ENCODE data around the gene MB21D2. TPM values are rescaled to one million over a fixed set of nuclear protein-coding genes. Genes with fewer than 3 reads are reported as not detected.

MB21D2 gene
- total RNA-seq, 2 experiments from 2014 or later, result 0.06 TPM; not detected in 1

DNA sequence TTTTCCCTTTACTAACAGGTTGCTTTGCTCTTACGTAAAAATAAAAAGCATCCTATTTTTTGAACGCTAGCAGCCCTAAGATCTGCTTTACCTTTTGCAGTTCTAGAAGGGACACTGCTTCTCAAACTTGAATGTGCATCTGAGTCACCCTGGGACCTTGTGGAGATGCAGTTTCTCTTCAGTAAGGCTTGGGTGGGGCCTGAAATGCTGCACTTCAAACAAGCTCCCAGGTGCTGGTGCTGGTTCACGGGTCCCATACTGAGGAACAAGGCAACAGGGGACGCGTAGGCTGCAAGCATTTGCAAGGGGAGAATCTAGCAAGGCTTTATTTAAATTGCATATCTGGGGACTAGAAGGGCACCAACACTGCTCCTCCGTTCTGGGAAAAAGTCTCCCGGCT, 30.0 kb downstream of the MB21D2 start:
- no peak for TF ChIP-seq EZH2phosphoT487 (IDR thresholded peaks at IDR 0.05; ENCODE audit: borderline replicate concordance, low read depth, low read length)
- TF ChIP-seq, protein P1, sequence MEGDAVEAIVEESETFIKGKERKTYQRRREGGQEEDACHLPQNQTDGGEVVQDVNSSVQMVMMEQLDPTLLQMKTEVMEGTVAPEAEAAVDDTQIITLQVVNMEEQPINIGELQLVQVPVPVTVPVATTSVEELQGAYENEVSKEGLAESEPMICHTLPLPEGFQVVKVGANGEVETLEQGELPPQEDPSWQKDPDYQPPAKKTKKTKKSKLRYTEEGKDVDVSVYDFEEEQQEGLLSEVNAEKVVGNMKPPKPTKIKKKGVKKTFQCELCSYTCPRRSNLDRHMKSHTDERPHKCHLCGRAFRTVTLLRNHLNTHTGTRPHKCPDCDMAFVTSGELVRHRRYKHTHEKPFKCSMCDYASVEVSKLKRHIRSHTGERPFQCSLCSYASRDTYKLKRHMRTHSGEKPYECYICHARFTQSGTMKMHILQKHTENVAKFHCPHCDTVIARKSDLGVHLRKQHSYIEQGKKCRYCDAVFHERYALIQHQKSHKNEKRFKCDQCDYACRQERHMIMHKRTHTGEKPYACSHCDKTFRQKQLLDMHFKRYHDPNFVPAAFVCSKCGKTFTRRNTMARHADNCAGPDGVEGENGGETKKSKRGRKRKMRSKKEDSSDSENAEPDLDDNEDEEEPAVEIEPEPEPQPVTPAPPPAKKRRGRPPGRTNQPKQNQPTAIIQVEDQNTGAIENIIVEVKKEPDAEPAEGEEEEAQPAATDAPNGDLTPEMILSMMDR (conservative IDR thresholded peaks at IDR 0.05; ENCODE audit: low read length), result no peak
- CTCF ChIA-PET (ENCODE audit: unreplicated experiment), result no interaction called here
- no TSS peak for BruUV-seq (replicated peaks)
- DNase-seq (ENCODE audit: low spot score), result no peak
- Histone ChIP-seq H3K4me1 (ENCODE audit: insufficient read depth, low read length, poor library complexity, severe bottlenecking) (no peaks in the 10 kb centered on the region), H2AFZ (ENCODE audit: low read length) (no peak overlapping the region), H3K9me2 (ENCODE audit: insufficient read depth, low read length) (no peaks in the 10 kb centered on the region), H3K4me2 (ENCODE audit: low read length) (no peak overlapping the region), H3K27ac (ENCODE audit: low read depth, low read length, poor library complexity, severe bottlenecking) (no peak overlapping the region), H3K79me2 (ENCODE audit: insufficient read depth, low read depth, low read length) (no peaks in the 10 kb centered on the region), H3K4me3 (ENCODE audit: low read depth, low read length, poor library complexity, severe bottlenecking) (no peak overlapping the region), H4K20me1 (ENCODE audit: insufficient read depth, low read length) (no peaks in the 10 kb centered on the region), H3K36me3 (ENCODE audit: insufficient read depth, low read length) (no peaks in the 10 kb centered on the region), H3K9me3 (ENCODE audit: low read length) (no peaks in the 10 kb centered on the region)
- POLR2A ChIA-PET, result interaction anchor here (1.1 kb wide), 1 partner anchor 11 kb away, joined by 5 read pairs; no protein-coding TSS in a partner anchor
- intact Hi-C loops (cut with micrococcal nuclease; ENCODE audit: unreplicated experiment), result no loop called here

DNA sequence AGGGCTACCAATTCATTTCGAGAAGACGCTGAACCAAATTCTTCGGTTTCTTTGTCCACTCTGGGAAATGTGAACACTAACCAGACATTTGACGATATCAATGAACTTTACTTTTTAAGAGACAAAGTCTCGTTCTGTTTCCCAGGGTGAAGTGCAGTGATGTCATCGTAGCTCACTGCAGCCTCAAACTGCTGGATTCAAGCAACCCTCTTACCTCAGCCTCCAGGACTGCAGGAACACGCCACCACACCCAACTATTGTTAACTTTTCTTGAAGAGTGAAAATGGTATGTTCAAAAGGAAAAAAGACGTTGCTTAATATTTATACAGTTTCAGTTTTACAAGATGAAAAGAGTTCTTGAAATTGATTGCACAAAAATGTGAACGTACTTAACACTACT, 30.6 kb downstream of the MB21D2 start:
- TF ChIP-seq, protein P1 (conservative IDR thresholded peaks at IDR 0.05; ENCODE audit: low read length), result no peak
- no peak for TF ChIP-seq EZH2phosphoT487 (IDR thresholded peaks at IDR 0.05; ENCODE audit: borderline replicate concordance, low read depth, low read length)
- Histone ChIP-seq H2AFZ (ENCODE audit: low read length) (no peak overlapping the region), H3K4me2 (ENCODE audit: low read length) (no peak overlapping the region), H3K9me3 (ENCODE audit: low read length) (no peaks in the 10 kb centered on the region), H3K36me3 (ENCODE audit: insufficient read depth, low read length) (no peaks in the 10 kb centered on the region), H3K4me1 (ENCODE audit: insufficient read depth, low read length, poor library complexity, severe bottlenecking) (no peaks in the 10 kb centered on the region), H3K9me2 (ENCODE audit: insufficient read depth, low read length) (no peaks in the 10 kb centered on the region), H3K4me3 (ENCODE audit: low read depth, low read length, poor library complexity, severe bottlenecking) (no peak overlapping the region), H3K79me2 (ENCODE audit: insufficient read depth, low read depth, low read length) (no peaks in the 10 kb centered on the region), H4K20me1 (ENCODE audit: insufficient read depth, low read length) (no peaks in the 10 kb centered on the region), H3K27ac (ENCODE audit: low read depth, low read length, poor library complexity, severe bottlenecking) (no peak overlapping the region)
- no TSS peak for BruUV-seq (replicated peaks)
- no peak for DNase-seq (ENCODE audit: low spot score)
- ChIA-PET CTCF (ENCODE audit: unreplicated experiment) (no interaction called here), POLR2A (no interaction called here)
- intact Hi-C loops (cut with micrococcal nuclease; ENCODE audit: unreplicated experiment), result no loop called here

DNA sequence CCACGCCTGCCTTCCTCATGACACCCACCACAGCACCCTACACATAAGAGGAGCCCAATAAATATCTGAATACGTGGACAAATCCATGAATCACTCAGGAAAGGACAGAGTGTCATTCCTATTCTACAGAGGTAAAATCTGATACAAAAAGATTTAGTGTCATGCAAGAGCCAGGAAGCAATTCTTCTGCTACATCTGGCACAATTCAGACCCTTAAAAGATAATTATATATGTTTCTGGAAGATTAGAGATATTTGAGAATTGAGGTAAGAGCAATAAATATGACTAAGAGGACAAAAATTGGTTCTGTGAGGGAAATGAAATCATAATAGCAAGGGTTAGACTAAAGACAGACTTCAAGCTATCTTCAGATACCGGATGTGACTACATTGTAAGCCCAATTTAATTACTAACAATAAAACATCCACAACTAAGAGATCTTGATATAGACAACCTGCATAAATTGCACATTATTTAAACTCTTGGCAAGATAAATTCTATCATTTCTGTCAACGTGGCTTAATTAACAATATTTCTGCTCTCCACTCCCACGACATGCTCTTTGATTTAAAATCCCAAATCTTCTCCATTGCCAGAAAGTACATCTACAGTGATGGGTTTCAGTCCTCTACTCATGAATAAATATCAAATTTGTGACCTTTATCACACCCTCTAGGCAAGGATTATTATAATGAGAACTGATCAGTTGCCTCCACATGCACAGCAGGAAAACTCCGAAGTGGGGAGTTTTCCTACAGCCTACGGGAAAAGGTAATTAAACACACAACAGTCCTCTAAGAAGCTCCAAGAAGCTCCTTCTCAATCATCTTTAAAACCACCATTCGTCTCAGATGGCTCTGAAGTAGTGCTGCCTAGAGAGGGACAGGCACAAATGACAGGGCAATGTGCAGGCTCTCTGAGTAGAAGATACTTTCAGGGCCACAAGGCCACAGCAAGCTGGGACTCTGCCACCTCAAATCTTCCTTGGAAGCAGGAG, 32.6 kb downstream of the MB21D2 start:
- Histone ChIP-seq H3K27ac (ENCODE audit: low read depth, low read length, poor library complexity, severe bottlenecking) (no peak overlapping the region), H3K4me1 (ENCODE audit: insufficient read depth, low read length, poor library complexity, severe bottlenecking) (no peaks in the 10 kb centered on the region), H3K4me2 (ENCODE audit: low read length) (no peak overlapping the region), H3K79me2 (ENCODE audit: insufficient read depth, low read depth, low read length) (no peaks in the 10 kb centered on the region), H2AFZ (ENCODE audit: low read length) (no peak overlapping the region), H3K9me2 (ENCODE audit: insufficient read depth, low read length) (no peaks in the 10 kb centered on the region), H3K9me3 (ENCODE audit: low read length) (no peaks in the 10 kb centered on the region), H3K4me3 (ENCODE audit: low read depth, low read length, poor library complexity, severe bottlenecking) (no peak overlapping the region), H4K20me1 (ENCODE audit: insufficient read depth, low read length) (no peaks in the 10 kb centered on the region), H3K36me3 (ENCODE audit: insufficient read depth, low read length) (no peaks in the 10 kb centered on the region)
- CTCF ChIA-PET (ENCODE audit: unreplicated experiment), result no interaction called here
- intact Hi-C loops (cut with micrococcal nuclease; ENCODE audit: unreplicated experiment), result no loop called here
- POLR2A ChIA-PET, result no interaction called here
- TF ChIP-seq EZH2phosphoT487 (IDR thresholded peaks at IDR 0.05; ENCODE audit: borderline replicate concordance, low read depth, low read length), result no peak
- TF ChIP-seq, protein P1 (conservative IDR thresholded peaks at IDR 0.05; ENCODE audit: low read length), result no peak
- no peak for DNase-seq (ENCODE audit: low spot score)
- BruUV-seq (replicated peaks), result no TSS peak

Data from OCI-LY7 (cell line).